WI38 (cell line): ENCODE measurements around the gene FTO.

Experiments used
- H3K4me3 ChIP-seq: 2 replicates; pipeline ENCODE4 v1.5.1; 2011; ENCODE audit warnings: low read depth, mild to moderate bottlenecking, control low read depth, low read length
- TF ChIP-seq, protein P1 (sequence below): IDR thresholded peaks from 2 replicates; pipeline ENCODE4 v1.5.1; 2012; ENCODE audit warnings: low read depth, mild to moderate bottlenecking, control low read depth, low read length

FTO gene

GRCh38 chr16:54135361-54136275 is 431.7 kb downstream of the FTO start:
- TF ChIP-seq, protein P1, sequence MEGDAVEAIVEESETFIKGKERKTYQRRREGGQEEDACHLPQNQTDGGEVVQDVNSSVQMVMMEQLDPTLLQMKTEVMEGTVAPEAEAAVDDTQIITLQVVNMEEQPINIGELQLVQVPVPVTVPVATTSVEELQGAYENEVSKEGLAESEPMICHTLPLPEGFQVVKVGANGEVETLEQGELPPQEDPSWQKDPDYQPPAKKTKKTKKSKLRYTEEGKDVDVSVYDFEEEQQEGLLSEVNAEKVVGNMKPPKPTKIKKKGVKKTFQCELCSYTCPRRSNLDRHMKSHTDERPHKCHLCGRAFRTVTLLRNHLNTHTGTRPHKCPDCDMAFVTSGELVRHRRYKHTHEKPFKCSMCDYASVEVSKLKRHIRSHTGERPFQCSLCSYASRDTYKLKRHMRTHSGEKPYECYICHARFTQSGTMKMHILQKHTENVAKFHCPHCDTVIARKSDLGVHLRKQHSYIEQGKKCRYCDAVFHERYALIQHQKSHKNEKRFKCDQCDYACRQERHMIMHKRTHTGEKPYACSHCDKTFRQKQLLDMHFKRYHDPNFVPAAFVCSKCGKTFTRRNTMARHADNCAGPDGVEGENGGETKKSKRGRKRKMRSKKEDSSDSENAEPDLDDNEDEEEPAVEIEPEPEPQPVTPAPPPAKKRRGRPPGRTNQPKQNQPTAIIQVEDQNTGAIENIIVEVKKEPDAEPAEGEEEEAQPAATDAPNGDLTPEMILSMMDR = no peak

DNA sequence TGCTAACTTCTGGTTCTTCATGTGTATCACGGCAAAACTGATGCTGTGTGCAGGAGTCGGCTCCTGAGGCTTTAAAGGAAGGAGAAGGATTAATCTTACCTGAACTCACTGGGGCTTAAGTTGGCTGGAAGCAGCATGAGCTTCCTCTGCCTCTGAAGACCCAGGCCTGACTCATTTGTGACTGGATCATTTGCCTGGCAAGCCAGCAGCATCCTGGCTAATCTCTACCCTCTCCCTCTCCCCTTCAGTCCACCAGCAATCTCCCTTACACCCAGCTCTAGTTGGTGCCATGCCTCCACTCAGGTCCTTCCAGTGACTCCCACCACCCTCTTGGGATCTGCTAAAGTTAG is 432.3 kb downstream of the FTO start:
- H3K4me3 ChIP-seq = no peak overlapping the region

More at GRCh38 chr16:54135361-54136275, 431.7 kb downstream of the FTO start:
- H3K4me3 ChIP-seq = no peak overlapping the region

DNA sequence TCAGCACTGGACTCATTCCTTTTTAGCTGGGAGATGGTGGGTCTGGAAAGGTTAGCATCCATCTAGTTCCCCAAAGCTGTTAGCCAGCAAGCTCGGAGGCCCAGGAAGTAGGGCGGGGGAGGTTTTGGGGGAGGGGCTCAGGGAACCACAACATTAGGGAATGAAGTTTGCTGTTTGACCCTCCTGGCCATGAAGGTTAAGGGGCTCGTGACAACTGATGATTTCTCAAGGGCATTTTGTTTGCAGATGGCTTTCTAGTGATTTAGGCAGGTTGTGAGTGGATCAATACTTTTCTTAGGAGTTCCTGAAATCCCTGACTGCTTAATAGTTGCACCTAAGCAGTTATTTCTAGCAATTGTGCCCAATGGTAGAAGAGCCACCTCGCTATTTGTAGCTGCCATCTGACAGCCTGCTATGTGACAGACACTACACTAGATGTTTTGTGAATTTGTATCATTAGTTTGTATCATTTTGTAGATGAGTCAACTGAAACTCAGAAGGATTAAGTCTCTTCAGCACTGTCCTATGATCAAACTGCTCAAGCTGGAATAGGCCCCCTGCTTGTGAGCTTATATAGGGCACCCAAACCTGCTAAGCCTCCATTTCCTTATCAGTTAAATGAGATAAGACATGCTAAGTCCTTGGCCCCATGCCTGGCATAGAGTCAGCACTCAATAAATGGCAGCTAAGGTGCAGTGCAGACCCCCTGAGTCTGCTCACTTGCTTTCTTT is 436.3 kb downstream of the FTO start:
- H3K4me3 ChIP-seq = no peak overlapping the region
- TF ChIP-seq, protein P1 = no peak

More for the DNA sequence above, 432.3 kb downstream of the FTO start:
- TF ChIP-seq, protein P1 = no peak

- TF ChIP-seq, protein P1 = no peak
- H3K4me3 ChIP-seq = no peak overlapping the region
Measured at GRCh38 chr16:54140788-54141136, 436.8 kb downstream of the FTO start.

GRCh38 chr16:54142787-54143186 is 438.8 kb downstream of the FTO start:
- TF ChIP-seq, protein P1 = no peak
- H3K4me3 ChIP-seq = no peak overlapping the region

- TF ChIP-seq, protein P1 = no peak
- H3K4me3 ChIP-seq = no peak overlapping the region
Measured at GRCh38 chr16:54143410-54143809, 439.5 kb downstream of the FTO start.
